HepG2 (cell line): ENCODE measurements around the gene ZNF22. TPM values are rescaled to one million over a fixed set of nuclear protein-coding genes. Genes with fewer than 3 reads are reported as not detected.
A peak's percentile ranks its signal among the peaks of the same experiment; 100 is the strongest.

Experiments
- ATAC-seq: fragments of 200-7000 bp; cut with Tn5 transposase; 3 replicates; pipeline ENCODE4 v1.9.1; 2020; ENCODE audit warnings: mild to moderate bottlenecking, moderate library complexity
- BruUV-seq: library from RNA; stranded (reverse); fragments of 400-500 nt; replicated peaks from 2 replicates; lab custom pipeline; 2021; lab: Mats Ljungman, UMichigan
- CTCF ChIA-PET: fragments of 300-600 bp; formaldehyde crosslinking; extraction: SDS; loops from one replicate; lab custom pipeline; 2021; ENCODE audit warnings: low total read pairs, inconsistent platforms, low intra/inter-chr PET ratio; lab: Yijun Ruan, JAX
- POLR2A ChIA-PET: fragments of 350-600 bp; sonication (Branson Sonifier 250); formaldehyde crosslinking; loops from one replicate; lab custom pipeline; 2020; ENCODE audit warnings: antibody characterized with exemption, inconsistent platforms; lab: Yijun Ruan, JAX
- DNase-seq: peaks from one replicate; pipeline ENCODE4 v3.0.0-alpha.2; 2015; ENCODE audit warnings: low spot score
- FAIRE-seq: peaks from 3 replicates; lab custom pipeline; 2011; peaks lifted over from hg19 to GRCh38; lab: Jason Lieb, UNC
- H2AFZ ChIP-seq: one replicate; pipeline ENCODE4 v1.6.1; 2011; ENCODE audit warnings: low read length, inconsistent platforms
- H3K27ac ChIP-seq: fragments of 300-600 bp; 3 replicates; pipeline ENCODE4 v1.8.0; 2011; ENCODE audit warnings: mixed run types, mild to moderate bottlenecking, mixed read lengths, low read length, inconsistent platforms; ENCODE audit not compliant: insufficient read depth; ENCODE audit errors: extremely low read length
- H3K27me3 ChIP-seq, 2 experiments: fragments of 200-600 bp in 1 of 2; 2 replicates in 1 of 2; 3 replicates in 1 of 2; pipeline versions ENCODE4 v1.6.0 to v1.8.0; 2011; ENCODE audit warnings: low read length in 2 of 2, mild to moderate bottlenecking in 2 of 2, moderate library complexity in 2 of 2, inconsistent platforms in 1 of 2; ENCODE audit not compliant: insufficient read depth in 2 of 2, control insufficient read depth in 1 of 2
- H3K36me3 ChIP-seq, 2 experiments: fragments of 200-600 bp in 1 of 2; replicated peaks in 1 of 2; 2 replicates in 1 of 2; 3 replicates in 1 of 2; pipeline versions ENCODE4 v1.5.1 to v1.8.0; 2011; ENCODE audit warnings: low read length in 2 of 2, inconsistent platforms in 1 of 2; ENCODE audit not compliant: insufficient read depth in 2 of 2, control insufficient read depth in 1 of 2
- H3K4me1 ChIP-seq: 2 replicates; pipeline ENCODE4 v1.5.1; 2012; ENCODE audit warnings: low read length, inconsistent platforms; ENCODE audit not compliant: insufficient read depth
- H3K4me2 ChIP-seq: 2 replicates; pipeline ENCODE4 v1.6.0; 2011; ENCODE audit warnings: low read depth, low read length, inconsistent platforms
- H3K4me3 ChIP-seq, 3 experiments: fragments of 200-600 bp in 1 of 3; sonication (generic), shearing (Covaris generic) in 1 of 3; replicated peaks in 1 of 3; 2 replicates each; pipeline ENCODE4 v1.5.1; 2011 to 2016; ENCODE audit warnings: low read length in 3 of 3, inconsistent platforms in 2 of 3, low read depth in 2 of 3, mild to moderate bottlenecking in 2 of 3, control low read depth in 1 of 3, mixed read lengths in 1 of 3; ENCODE audit not compliant: insufficient read depth in 1 of 3
- H3K79me2 ChIP-seq: one replicate; pipeline ENCODE4 v1.6.1; 2011; ENCODE audit warnings: low read length, inconsistent platforms; ENCODE audit not compliant: insufficient read depth
- H3K9ac ChIP-seq: 2 replicates; pipeline ENCODE4 v1.6.0; 2011; ENCODE audit warnings: mild to moderate bottlenecking, low read depth, low read length, inconsistent platforms; ENCODE audit not compliant: insufficient read depth
- H3K9me3 ChIP-seq: 2 replicates; pipeline ENCODE4 v1.5.1; 2012; ENCODE audit warnings: mild to moderate bottlenecking, low read length
- H4K20me1 ChIP-seq: 2 replicates; pipeline ENCODE4 v1.6.0; 2011; ENCODE audit warnings: inconsistent platforms, mild to moderate bottlenecking, low read length, moderate library complexity; ENCODE audit not compliant: insufficient read depth
- CREM ChIP-seq, 2 experiments: sonication (generic) in 1 of 2; formaldehyde crosslinking in 1 of 2; IDR thresholded peaks; 2 replicates each; pipeline versions ENCODE4 v1.4.0 to v1.6.1; 2016 to 2020; ENCODE audit warnings: antibody characterized with exemption in 1 of 2, mild to moderate bottlenecking in 1 of 2, missing genetic modification reagents in 1 of 2
- DMAP1 ChIP-seq: IDR thresholded peaks from 2 replicates; pipeline ENCODE4 v1.6.1; 2016
- EED ChIP-seq: sonication (generic); formaldehyde crosslinking; IDR thresholded peaks from 2 replicates; pipeline ENCODE4 v1.5.0; 2020; ENCODE audit warnings: mild to moderate bottlenecking, missing genetic modification reagents
- KDM4B ChIP-seq: sonication (generic); formaldehyde crosslinking; IDR thresholded peaks from 2 replicates; pipeline ENCODE4 v1.4.0; 2020; ENCODE audit warnings: missing genetic modification reagents
- NPAS2 ChIP-seq: sonication (generic); formaldehyde crosslinking; IDR thresholded peaks from 2 replicates; pipeline ENCODE4 v1.8.0; 2022; ENCODE audit warnings: mild to moderate bottlenecking, missing genetic modification reagents, borderline replicate concordance
- PITX1 ChIP-seq: sonication (generic); formaldehyde crosslinking; IDR thresholded peaks from 2 replicates; pipeline ENCODE4 v1.5.1; 2020; ENCODE audit warnings: mild to moderate bottlenecking, missing genetic modification reagents
- PPARG ChIP-seq: conservative IDR thresholded peaks from 2 replicates; pipeline ENCODE4 v1.6.1; 2016; ENCODE audit warnings: missing biosample characterization, missing genetic modification reagents
- RARG ChIP-seq: sonication (generic); formaldehyde crosslinking; IDR thresholded peaks from 2 replicates; pipeline ENCODE4 v1.4.0; 2020; ENCODE audit warnings: low read depth, mild to moderate bottlenecking, missing genetic modification reagents
- RXRB ChIP-seq: IDR thresholded peaks from 2 replicates; pipeline ENCODE4 v1.6.1; 2016; ENCODE audit warnings: borderline replicate concordance, missing genetic modification reagents, missing compliant biosample characterization
- SAP130 ChIP-seq: IDR thresholded peaks from 2 replicates; pipeline ENCODE4 v1.6.1; 2016; ENCODE audit warnings: low read depth
- SOX13 ChIP-seq, 3 experiments: fragments of 450-650 bp in 1 of 3; sonication (generic) in 1 of 3; formaldehyde crosslinking in 1 of 3; IDR thresholded peaks in 2 of 3; conservative IDR thresholded peaks in 1 of 3; 2 replicates each; pipeline versions ENCODE4 v1.5.0 to v1.6.1; 2016 to 2020; ENCODE audit warnings: antibody characterized with exemption in 1 of 3, mild to moderate bottlenecking in 1 of 3, missing compliant biosample characterization in 1 of 3, missing genetic modification reagents in 1 of 3, moderate library complexity in 1 of 3
- SOX6 ChIP-seq, 2 experiments: fragments of 450-650 bp in 1 of 2; sonication (generic) in 1 of 2; formaldehyde crosslinking in 1 of 2; IDR thresholded peaks; 2 replicates each; pipeline versions ENCODE4 v1.4.0 to v1.6.1; 2017 to 2020; ENCODE audit warnings: antibody characterized with exemption in 1 of 2, mild to moderate bottlenecking in 1 of 2, missing genetic modification reagents in 1 of 2
- SP5 ChIP-seq: IDR thresholded peaks from 2 replicates; pipeline ENCODE4 v1.6.1; 2016; ENCODE audit warnings: low read depth, borderline replicate concordance
- TCF7 ChIP-seq: sonication (generic); IDR thresholded peaks from 2 replicates; pipeline ENCODE4 v1.6.1; 2016; ENCODE audit warnings: antibody characterized with exemption, low read depth
- TEAD3 ChIP-seq: optimal IDR thresholded peaks from 2 replicates; pipeline ENCODE3; 2016; ENCODE audit warnings: borderline replicate concordance
- ZNF143 ChIP-seq: sonication (generic); formaldehyde crosslinking; IDR thresholded peaks from 2 replicates; pipeline ENCODE4 v1.4.0; 2020; ENCODE audit warnings: missing genetic modification reagents
- ZNF329 ChIP-seq: sonication (generic); formaldehyde crosslinking; IDR thresholded peaks from 2 replicates; pipeline ENCODE4 v1.9.0; 2021; ENCODE audit warnings: low read depth, mild to moderate bottlenecking, missing genetic modification reagents
- ZNF629 ChIP-seq: sonication (generic); formaldehyde crosslinking; conservative IDR thresholded peaks from 2 replicates; pipeline ENCODE4 v1.5.0; 2020; ENCODE audit warnings: missing genetic modification reagents
- ZNF709 ChIP-seq: sonication (generic); formaldehyde crosslinking; IDR thresholded peaks from 2 replicates; pipeline ENCODE4 v1.5.0; 2020; ENCODE audit warnings: mild to moderate bottlenecking, missing genetic modification reagents
- WGBS: methylation state at CpG from one replicate; pipeline ENCODE4 v1.1.6; 2017; ENCODE audit warnings: low lambda C conversion rate; 5-methylcytosine and 5-hydroxymethylcytosine counted together
- in situ Hi-C: cut with HindIII; loops from 2 replicates; pipeline ENCODE4 v1.10.0; 2017; ENCODE audit warnings: low pct_unique_long_range_greater_than_20kb; ENCODE audit not compliant: extremely low pct_ligation_motif_present
- intact Hi-C: fragments of 100-400 bp; cut with micrococcal nuclease; formaldehyde crosslinking; loops from one replicate; pipeline ENCODE4 v1.10.0; 2022; ENCODE audit not compliant: unreplicated experiment
- polyA plus RNA-seq, 8 experiments: library from polyadenylated mRNA; depleted of rRNA in 3 of 8; stranded (reverse) in 7 of 8; unstranded in 1 of 8; fragments of >200 nt; fragmentation: Illumina TruSeq in 4 of 8; extraction: Trizol in 4 of 8; gene quantifications; 2 replicates each; pipeline versions ENCODE4 v1.2.1 to v1.2.3, GENCODE V29; 2011 to 2016; ENCODE audit warnings: low read depth in 4 of 8, missing spikeins in 1 of 8, mixed read lengths in 1 of 8; ENCODE audit not compliant: insufficient read depth in 1 of 8
- total RNA-seq, 5 experiments: library from RNA; depleted of rRNA; stranded (reverse); fragments of >200 nt; fragmentation: Illumina TruSeq; extraction: Trizol; gene quantifications; 2 replicates each; pipeline ENCODE4 v1.2.3, GENCODE V29; 2016; ENCODE audit warnings: low read depth in 1 of 5
- TF ChIP-seq, protein P1 (sequence below): IDR thresholded peaks from 2 replicates; pipeline ENCODE4 v1.6.1; 2016; ENCODE audit warnings: missing compliant biosample characterization, missing genetic modification reagents, borderline replicate concordance
- TF ChIP-seq, protein P2 (sequence below): fragments of 450-650 bp; IDR thresholded peaks from 2 replicates; pipeline ENCODE4 v1.6.1; 2017; ENCODE audit warnings: mild to moderate bottlenecking

The ZNF22 gene
- total and polyA plus RNA-seq, 2 of the 13 experiments (the other 11 are each of a cell fraction or from before 2014, with no cell fraction given): 0.40 to 1.3 TPM

- FAIRE-seq (peak; percentile 88), DNase-seq (peak; percentile 92), ATAC-seq (peak; percentile 75)
- H3K4me3 ChIP-seq: no peak overlapping the region
- peaks cover 2% of the 10 kb centered on the region for H3K79me2 ChIP-seq
- intact Hi-C loops (loop anchor here (5.0 kb wide), 1 partner anchor 696 kb away; no protein-coding TSS in a partner anchor), in situ Hi-C loops (loop anchor here (25.0 kb wide), 1 partner anchor 1541 kb away; the partner anchor contains the start of gene HNRNPF)
- ChIA-PET CTCF (interaction anchor here (0.7 kb wide), 1 partner anchor 23 kb away, joined by 3 read pairs; no protein-coding TSS in a partner anchor), POLR2A (interaction anchor here (0.8 to 2.8 kb wide), 10 partner anchors 8 to 43 kb away, joined by 3 to 25 read pairs (median 6); partner anchors contain the start of gene DEPP1)
- WGBS: 22% methylated on average over 2 of the region's 2 CpGs
- no peaks in the 10 kb centered on the region for H4K20me1 ChIP-seq
- H3K27ac ChIP-seq: peak overlapping the region; percentile 50
- H3K9me3 ChIP-seq: no peaks in the 10 kb centered on the region
- no peak overlapping the region; the same call in 1 of the 2 replicates for H3K9ac ChIP-seq
- 0 out of 5 replicates have a peak, but pooled peaks cover 0 to 6% of the 10 kb centered on the region in 2 experiments for H3K36me3 ChIP-seq
- H3K4me1 ChIP-seq: peaks cover 80% of the 10 kb centered on the region
- no peaks in the 10 kb centered on the region for H3K27me3 ChIP-seq
- peak overlapping the region; percentile 46 for H3K4me2 ChIP-seq
- TSS peak; percentile 10 for BruUV-seq
- no peak overlapping the region for H2AFZ ChIP-seq
- peak; percentile 67 for TF ChIP-seq RXRB (CRISPR knock-in tag)
- peak; percentile 38 for TF ChIP-seq TCF7
- TF ChIP-seq ZNF143 (CRISPR knock-in tag): peak; percentile 57; the same call in 1 of the 2 replicates
- TF ChIP-seq ZNF329: no peak
- TF ChIP-seq TEAD3 (CRISPR knock-in tag): peak; percentile 96
- TF ChIP-seq SAP130 (CRISPR knock-in tag): peak; percentile 61
- TF ChIP-seq, protein P1, sequence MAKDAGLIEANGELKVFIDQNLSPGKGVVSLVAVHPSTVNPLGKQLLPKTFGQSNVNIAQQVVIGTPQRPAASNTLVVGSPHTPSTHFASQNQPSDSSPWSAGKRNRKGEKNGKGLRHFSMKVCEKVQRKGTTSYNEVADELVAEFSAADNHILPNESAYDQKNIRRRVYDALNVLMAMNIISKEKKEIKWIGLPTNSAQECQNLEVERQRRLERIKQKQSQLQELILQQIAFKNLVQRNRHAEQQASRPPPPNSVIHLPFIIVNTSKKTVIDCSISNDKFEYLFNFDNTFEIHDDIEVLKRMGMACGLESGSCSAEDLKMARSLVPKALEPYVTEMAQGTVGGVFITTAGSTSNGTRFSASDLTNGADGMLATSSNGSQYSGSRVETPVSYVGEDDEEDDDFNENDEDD: no peak
- TF ChIP-seq, protein P2, sequence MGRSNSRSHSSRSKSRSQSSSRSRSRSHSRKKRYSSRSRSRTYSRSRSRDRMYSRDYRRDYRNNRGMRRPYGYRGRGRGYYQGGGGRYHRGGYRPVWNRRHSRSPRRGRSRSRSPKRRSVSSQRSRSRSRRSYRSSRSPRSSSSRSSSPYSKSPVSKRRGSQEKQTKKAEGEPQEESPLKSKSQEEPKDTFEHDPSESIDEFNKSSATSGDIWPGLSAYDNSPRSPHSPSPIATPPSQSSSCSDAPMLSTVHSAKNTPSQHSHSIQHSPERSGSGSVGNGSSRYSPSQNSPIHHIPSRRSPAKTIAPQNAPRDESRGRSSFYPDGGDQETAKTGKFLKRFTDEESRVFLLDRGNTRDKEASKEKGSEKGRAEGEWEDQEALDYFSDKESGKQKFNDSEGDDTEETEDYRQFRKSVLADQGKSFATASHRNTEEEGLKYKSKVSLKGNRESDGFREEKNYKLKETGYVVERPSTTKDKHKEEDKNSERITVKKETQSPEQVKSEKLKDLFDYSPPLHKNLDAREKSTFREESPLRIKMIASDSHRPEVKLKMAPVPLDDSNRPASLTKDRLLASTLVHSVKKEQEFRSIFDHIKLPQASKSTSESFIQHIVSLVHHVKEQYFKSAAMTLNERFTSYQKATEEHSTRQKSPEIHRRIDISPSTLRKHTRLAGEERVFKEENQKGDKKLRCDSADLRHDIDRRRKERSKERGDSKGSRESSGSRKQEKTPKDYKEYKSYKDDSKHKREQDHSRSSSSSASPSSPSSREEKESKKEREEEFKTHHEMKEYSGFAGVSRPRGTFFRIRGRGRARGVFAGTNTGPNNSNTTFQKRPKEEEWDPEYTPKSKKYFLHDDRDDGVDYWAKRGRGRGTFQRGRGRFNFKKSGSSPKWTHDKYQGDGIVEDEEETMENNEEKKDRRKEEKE: no peak
- TF ChIP-seq PITX1: peak; percentile 33; the same call in 1 of the 2 replicates
- no peak for TF ChIP-seq EED (CRISPR knock-in tag)
- TF ChIP-seq KDM4B (CRISPR knock-in tag): no peak
- no peak for TF ChIP-seq RARG (CRISPR knock-in tag)
- TF ChIP-seq SOX6 (IDR thresholded peaks at IDR 0.05): no peak
- peak; percentile 29; the same call in 1 of the 2 replicates for TF ChIP-seq SOX6 (CRISPR knock-in tag; IDR thresholded peaks at IDR 0.05)
- TF ChIP-seq CREM (IDR thresholded peaks at IDR 0.05): peak; percentile 35; the same call in 1 of the 2 replicates
- no peak for TF ChIP-seq CREM (CRISPR knock-in tag; IDR thresholded peaks at IDR 0.05)
- no peak for TF ChIP-seq ZNF629 (CRISPR knock-in tag)
- TF ChIP-seq ZNF709 (CRISPR knock-in tag): no peak
- TF ChIP-seq NPAS2 (CRISPR knock-in tag): no peak
- TF ChIP-seq SOX13 (IDR thresholded peaks at IDR 0.05): no peak
- TF ChIP-seq SOX13 (CRISPR knock-in tag; conservative IDR thresholded peaks at IDR 0.05 in 1 of 2, IDR thresholded peaks at IDR 0.05 in 1 of 2): peak in 1 of 2 experiments; percentile 66; a peak in 2 of 4 replicates
- TF ChIP-seq PPARG (CRISPR knock-in tag): no peak; the same call in 1 of the 2 replicates
- TF ChIP-seq SP5 (CRISPR knock-in tag): peak; percentile 44; the same call in 1 of the 2 replicates
- no peak for TF ChIP-seq DMAP1 (CRISPR knock-in tag)
Observed at GRCh38 chr10:44952779-44953231, 47.9 kb upstream of the ZNF22 start.
